HEK293T (cell line): Measurements from ENCODE around the gene BSPRY.

Experiments used
- ARNT ChIP-seq: fragments of 450-650 bp; IDR thresholded peaks from 2 replicates; pipeline ENCODE4 v1.6.1; 2017; ENCODE audit warnings: mild to moderate bottlenecking
- BHLHE40 ChIP-seq: fragments of 450-650 bp; IDR thresholded peaks from 2 replicates; pipeline ENCODE4 v1.6.1; 2016; ENCODE audit warnings: mild to moderate bottlenecking, moderate library complexity, borderline replicate concordance
- CTBP1 ChIP-seq: fragments of 450-650 bp; IDR thresholded peaks from 2 replicates; pipeline ENCODE4 v1.6.1; 2016; ENCODE audit warnings: borderline replicate concordance
- ELF4 ChIP-seq: fragments of 450-650 bp; IDR thresholded peaks from 2 replicates; pipeline ENCODE4 v1.6.1; 2017; ENCODE audit warnings: antibody characterized with exemption
- FOXK2 ChIP-seq: fragments of 450-650 bp; IDR thresholded peaks from 2 replicates; pipeline ENCODE4 v1.6.1; 2016; ENCODE audit warnings: mild to moderate bottlenecking
- FOXM1 ChIP-seq: fragments of 450-650 bp; IDR thresholded peaks from 2 replicates; pipeline ENCODE4 v1.6.1; 2017; ENCODE audit warnings: mild to moderate bottlenecking, borderline replicate concordance
- LEF1 ChIP-seq: fragments of 450-650 bp; IDR thresholded peaks from 2 replicates; pipeline ENCODE4 v1.6.1; 2017; ENCODE audit warnings: mild to moderate bottlenecking, borderline replicate concordance
- SP1 ChIP-seq: fragments of 450-650 bp; IDR thresholded peaks from 2 replicates; pipeline ENCODE4 v1.6.1; 2017
- SUZ12 ChIP-seq: fragments of 450-650 bp; IDR thresholded peaks from 2 replicates; pipeline ENCODE4 v1.6.1; 2016; ENCODE audit warnings: mild to moderate bottlenecking
- TARDBP ChIP-seq: fragments of 450-650 bp; IDR thresholded peaks from 2 replicates; pipeline ENCODE4 v1.6.1; 2016
- ZNF384 ChIP-seq: fragments of 450-650 bp; IDR thresholded peaks from 2 replicates; pipeline ENCODE4 v1.6.1; 2016
- TF ChIP-seq, protein P1 (sequence below): fragments of 450-650 bp; IDR thresholded peaks from 2 replicates; pipeline ENCODE4 v1.6.1; 2016

DNA sequence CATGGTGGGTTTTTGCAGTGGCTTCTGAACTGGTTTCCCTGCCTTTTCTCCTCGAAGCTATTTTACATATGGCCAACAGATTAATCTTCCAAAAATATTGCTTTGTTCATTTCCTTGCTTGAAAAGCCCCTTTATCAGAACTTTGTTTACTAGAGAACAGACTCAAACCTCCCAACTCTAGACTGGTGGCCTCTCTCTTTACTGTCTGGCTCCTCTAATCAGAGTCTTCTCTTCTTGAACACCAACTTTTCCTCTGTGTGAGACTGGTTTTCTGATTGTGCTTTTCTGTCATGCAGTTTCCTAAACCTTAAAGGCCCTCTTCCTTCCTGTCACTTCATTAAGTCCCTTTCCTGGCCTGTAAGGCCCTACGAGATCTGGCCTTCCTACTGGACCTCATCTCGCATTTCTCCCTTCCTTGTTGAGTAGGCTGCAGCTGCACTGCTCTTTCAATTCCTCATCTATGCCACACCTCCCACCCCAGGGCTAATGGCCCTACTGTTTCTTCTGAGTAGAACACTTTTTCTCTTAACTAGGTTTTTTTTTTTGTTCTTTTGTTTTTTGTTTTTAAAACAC, 66.9 kb downstream of the BSPRY start:
- TF ChIP-seq, protein P1, sequence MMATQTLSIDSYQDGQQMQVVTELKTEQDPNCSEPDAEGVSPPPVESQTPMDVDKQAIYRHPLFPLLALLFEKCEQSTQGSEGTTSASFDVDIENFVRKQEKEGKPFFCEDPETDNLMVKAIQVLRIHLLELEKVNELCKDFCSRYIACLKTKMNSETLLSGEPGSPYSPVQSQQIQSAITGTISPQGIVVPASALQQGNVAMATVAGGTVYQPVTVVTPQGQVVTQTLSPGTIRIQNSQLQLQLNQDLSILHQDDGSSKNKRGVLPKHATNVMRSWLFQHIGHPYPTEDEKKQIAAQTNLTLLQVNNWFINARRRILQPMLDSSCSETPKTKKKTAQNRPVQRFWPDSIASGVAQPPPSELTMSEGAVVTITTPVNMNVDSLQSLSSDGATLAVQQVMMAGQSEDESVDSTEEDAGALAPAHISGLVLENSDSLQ, result no peak
- TF ChIP-seq FOXK2 (no peak), SP1 (no peak), FOXM1 (no peak), LEF1 (no peak), ARNT (no peak), SUZ12 (no peak), ZNF384 (no peak), BHLHE40 (no peak), TARDBP (no peak), CTBP1 (no peak), ELF4 (no peak)
